Left hindlimb (tissue), 1 donor: ENCODE results near the gene KCTD17.

Experiments
- DNase-seq: peaks from one replicate; pipeline ENCODE4 v3.0.0-alpha.2; 2018

KCTD17 gene

GRCh38 chr22:37021710-37022482, 29.6 kb upstream of the KCTD17 start:
- no peak for DNase-seq

GRCh38 chr22:37022483-37023337, 28.8 kb upstream of the KCTD17 start:
- no peak for DNase-seq

GRCh38 chr22:37023743-37024338, 27.7 kb upstream of the KCTD17 start:
- peak; percentile 26 for DNase-seq

GRCh38 chr22:37024339-37025157, 27.0 kb upstream of the KCTD17 start:
- no peak for DNase-seq

GRCh38 chr22:37025500-37026070, 26.0 kb upstream of the KCTD17 start:
- no peak for DNase-seq

GRCh38 chr22:37026325-37026724, 25.2 kb upstream of the KCTD17 start:
- no peak for DNase-seq

GRCh38 chr22:37027556-37027955, 24.0 kb upstream of the KCTD17 start:
- no peak for DNase-seq

- DNase-seq = no peak
These were observed 22.6 kb upstream of the KCTD17 start for GRCh38 chr22:37028692-37029674.

GRCh38 chr22:37030560-37031281, 20.8 kb upstream of the KCTD17 start:
- no peak for DNase-seq

GRCh38 chr22:37032134-37032534, 19.4 kb upstream of the KCTD17 start:
- no peak for DNase-seq

- DNase-seq = no peak
These were observed 18.7 kb upstream of the KCTD17 start for GRCh38 chr22:37032535-37033460.

- no peak for DNase-seq
These were observed 17.7 kb upstream of the KCTD17 start for GRCh38 chr22:37033605-37034430.

- DNase-seq = no peak
These were observed 14.7 kb upstream of the KCTD17 start for GRCh38 chr22:37036655-37037377.

GRCh38 chr22:37037669-37038068, 13.9 kb upstream of the KCTD17 start:
- no peak for DNase-seq

GRCh38 chr22:37039466-37039865, 12.1 kb upstream of the KCTD17 start:
- DNase-seq = no peak

- peak; percentile 19 for DNase-seq
These were observed 8.2 kb upstream of the KCTD17 start for GRCh38 chr22:37043209-37043827.
